Liver (tissue), 9 donors: ENCODE data around the gene MEGF6. TPM values are rescaled to one million over a fixed set of nuclear protein-coding genes. Genes with fewer than 3 reads are reported as not detected.

Source experiments
- DNase-seq: peaks from one replicate; pipeline ENCODE4 v3.0.0-alpha.2; 2017; ENCODE audit warnings: low spot score
- H3K27ac ChIP-seq, 2 donors: one replicate each; pipeline ENCODE4 v1.7.0; 2013; ENCODE audit warnings: inconsistent platforms in 2 of 2, low read length in 2 of 2, control low read depth in 1 of 2, low read depth in 1 of 2, mild to moderate bottlenecking in 1 of 2
- H3K27me3 ChIP-seq, 4 donors: one replicate each; pipeline versions ENCODE4 v1.6.1 to v1.7.0; 2013; ENCODE audit warnings: low read length in 3 of 4, inconsistent platforms in 1 of 4, mild to moderate bottlenecking in 1 of 4, moderate library complexity in 1 of 4; ENCODE audit not compliant: control insufficient read depth in 4 of 4, insufficient read depth in 4 of 4
- H3K36me3 ChIP-seq, 4 donors: one replicate each; pipeline versions ENCODE4 v1.6.1 to v1.7.0; 2013; ENCODE audit warnings: low read length in 3 of 4, mild to moderate bottlenecking in 3 of 4, low read depth in 1 of 4, moderate library complexity in 1 of 4; ENCODE audit not compliant: control insufficient read depth in 4 of 4, insufficient read depth in 3 of 4
- H3K4me1 ChIP-seq, 4 donors: one replicate each; pipeline versions ENCODE4 v1.6.1 to v1.7.0; 2013; ENCODE audit warnings: low read length in 3 of 4, mild to moderate bottlenecking in 3 of 4, moderate library complexity in 1 of 4; ENCODE audit not compliant: control insufficient read depth in 4 of 4, insufficient read depth in 4 of 4
- H3K4me3 ChIP-seq, 3 donors: one replicate each; pipeline versions ENCODE4 v1.6.1 to v1.7.0; 2013; ENCODE audit warnings: low read length in 3 of 3, control low read depth in 1 of 3, low read depth in 1 of 3, mild to moderate bottlenecking in 1 of 3
- H3K9ac ChIP-seq, 2 donors: one replicate each; pipeline ENCODE4 v1.7.0; 2013; ENCODE audit warnings: low read length in 2 of 2, mild to moderate bottlenecking in 2 of 2, moderate library complexity in 2 of 2, control low read depth in 1 of 2, low read depth in 1 of 2
- H3K9me3 ChIP-seq, 4 donors: one replicate each; pipeline versions ENCODE4 v1.6.1 to v1.7.0; 2013; ENCODE audit warnings: low read length in 3 of 4; ENCODE audit not compliant: control insufficient read depth in 4 of 4
- ATF3 ChIP-seq: IDR thresholded peaks from 2 replicates; pipeline ENCODE4 v1.6.1; 2016; ENCODE audit warnings: antibody characterized with exemption
- CTCF ChIP-seq: fragments of 150-350 bp; IDR thresholded peaks from 2 replicates; pipeline ENCODE4 v1.5.1; 2017; ENCODE audit warnings: improper control_type of control experiment, low read depth, low read length; ENCODE audit not compliant: missing input control
- EGR1 ChIP-seq, 2 donors: IDR thresholded peaks; 2 replicates each; pipeline ENCODE4 v1.6.1; 2016 to 2018; ENCODE audit warnings: antibody characterized with exemption in 2 of 2, low read depth in 2 of 2
- FOXA1 ChIP-seq: IDR thresholded peaks from 2 replicates; pipeline ENCODE4 v1.6.1; 2016; ENCODE audit warnings: antibody characterized with exemption
- FOXA2 ChIP-seq: IDR thresholded peaks from 2 replicates; pipeline ENCODE4 v1.6.1; 2016; ENCODE audit warnings: antibody characterized with exemption
- GABPA ChIP-seq, 2 donors: IDR thresholded peaks in 1 of 2; conservative IDR thresholded peaks in 1 of 2; 2 replicates each; pipeline ENCODE4 v1.6.1; 2016; ENCODE audit warnings: antibody characterized with exemption in 2 of 2, mild to moderate bottlenecking in 1 of 2, moderate library complexity in 1 of 2
- HNF4A ChIP-seq, 2 donors: conservative IDR thresholded peaks; 2 replicates each; pipeline ENCODE4 v1.6.1; 2016; ENCODE audit warnings: antibody characterized with exemption in 2 of 2, mild to moderate bottlenecking in 2 of 2
- HNF4G ChIP-seq: IDR thresholded peaks from 2 replicates; pipeline ENCODE4 v1.6.1; 2016; ENCODE audit warnings: antibody characterized with exemption
- JUND ChIP-seq, 2 donors: IDR thresholded peaks; 2 replicates each; pipeline ENCODE4 v1.6.1; 2016; ENCODE audit warnings: antibody characterized with exemption in 2 of 2
- NR2F2 ChIP-seq: IDR thresholded peaks from 2 replicates; pipeline ENCODE4 v1.6.1; 2016; ENCODE audit warnings: antibody characterized with exemption
- RAD21 ChIP-seq, 2 donors: IDR thresholded peaks; 2 replicates each; pipeline ENCODE4 v1.6.1; 2016; ENCODE audit warnings: antibody characterized with exemption in 2 of 2, mild to moderate bottlenecking in 2 of 2
- REST ChIP-seq: IDR thresholded peaks from 2 replicates; pipeline ENCODE4 v1.6.1; 2016; ENCODE audit warnings: antibody characterized with exemption, mild to moderate bottlenecking
- RXRA ChIP-seq, 2 donors: IDR thresholded peaks; 2 replicates each; pipeline ENCODE4 v1.6.1; 2017 to 2018; ENCODE audit warnings: antibody characterized with exemption in 2 of 2, mild to moderate bottlenecking in 1 of 2
- SP1 ChIP-seq: IDR thresholded peaks from 2 replicates; pipeline ENCODE4 v1.6.1; 2018; ENCODE audit warnings: antibody characterized with exemption, mild to moderate bottlenecking
- TAF1 ChIP-seq: conservative IDR thresholded peaks from 2 replicates; pipeline ENCODE4 v1.6.1; 2016; ENCODE audit warnings: antibody characterized with exemption, mild to moderate bottlenecking
- YY1 ChIP-seq: IDR thresholded peaks from 2 replicates; pipeline ENCODE4 v1.6.1; 2016; ENCODE audit warnings: antibody characterized with exemption, mild to moderate bottlenecking
- WGBS: extraction: QIAGEN DNeasy Blood & Tissue Kit; methylation state at CpG from one replicate; pipeline ENCODE4 v1.1.7; 2013; 5-methylcytosine and 5-hydroxymethylcytosine counted together
- polyA plus RNA-seq, 2 donors: library from polyadenylated mRNA; stranded (reverse) in 1 of 2; unstranded in 1 of 2; fragments of 200-250 nt in 1 of 2; fragments of >200 nt in 1 of 2; fragmentation: Nextera tagmentation in 1 of 2; extraction: Ambion mirVana in 1 of 2; gene quantifications; one replicate each; pipeline versions ENCODE4 v1.2.1 to v1.2.3, GENCODE V29; 2013 to 2015
- total RNA-seq, 2 donors: library from RNA; depleted of rRNA; stranded (reverse); fragments of >200 nt; gene quantifications; one replicate each; pipeline ENCODE4 v1.2.3, GENCODE V29; 2014
- TF ChIP-seq, protein P1 (sequence below): IDR thresholded peaks from 2 replicates; pipeline ENCODE4 v1.6.1; 2016; ENCODE audit warnings: antibody characterized with exemption
- TF ChIP-seq, protein P2 (sequence below): IDR thresholded peaks from 2 replicates; pipeline ENCODE4 v1.6.1; 2016; ENCODE audit warnings: antibody characterized with exemption
- donor health status: healthy.
- donor health status: healthy.
- donor health status: healthy.
- donor health status: healthy.
- donor health status: healthy.

Gene MEGF6
- total and polyA plus RNA-seq, 4 donors, result 1.3 to 11.0 (median 4.0) TPM

GRCh38 chr1:3481046-3481445 lies 130.3 kb downstream of the MEGF6 start:
- no peaks in the 10 kb centered on the region for H3K9me3 ChIP-seq
- H3K4me1 ChIP-seq, result peaks cover 0 to 9% (median 6%) of the 10 kb centered on the region in 4 donors
- no peak overlapping the region for H3K4me3 ChIP-seq
- 79% methylated on average over 15 of the region's 15 CpGs for WGBS
- no peaks in the 10 kb centered on the region for H3K36me3 ChIP-seq
- TF ChIP-seq YY1, result no peak
- TF ChIP-seq HNF4G, result no peak
- no peak for TF ChIP-seq EGR1 (IDR thresholded peaks at IDR 0.05; ENCODE audit: low read depth in 2 of 2)
- TF ChIP-seq RAD21 (IDR thresholded peaks at IDR 0.05), result no peak
- TF ChIP-seq, protein P1, sequence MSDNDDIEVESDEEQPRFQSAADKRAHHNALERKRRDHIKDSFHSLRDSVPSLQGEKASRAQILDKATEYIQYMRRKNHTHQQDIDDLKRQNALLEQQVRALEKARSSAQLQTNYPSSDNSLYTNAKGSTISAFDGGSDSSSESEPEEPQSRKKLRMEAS, result no peak
- TF ChIP-seq, protein P2, sequence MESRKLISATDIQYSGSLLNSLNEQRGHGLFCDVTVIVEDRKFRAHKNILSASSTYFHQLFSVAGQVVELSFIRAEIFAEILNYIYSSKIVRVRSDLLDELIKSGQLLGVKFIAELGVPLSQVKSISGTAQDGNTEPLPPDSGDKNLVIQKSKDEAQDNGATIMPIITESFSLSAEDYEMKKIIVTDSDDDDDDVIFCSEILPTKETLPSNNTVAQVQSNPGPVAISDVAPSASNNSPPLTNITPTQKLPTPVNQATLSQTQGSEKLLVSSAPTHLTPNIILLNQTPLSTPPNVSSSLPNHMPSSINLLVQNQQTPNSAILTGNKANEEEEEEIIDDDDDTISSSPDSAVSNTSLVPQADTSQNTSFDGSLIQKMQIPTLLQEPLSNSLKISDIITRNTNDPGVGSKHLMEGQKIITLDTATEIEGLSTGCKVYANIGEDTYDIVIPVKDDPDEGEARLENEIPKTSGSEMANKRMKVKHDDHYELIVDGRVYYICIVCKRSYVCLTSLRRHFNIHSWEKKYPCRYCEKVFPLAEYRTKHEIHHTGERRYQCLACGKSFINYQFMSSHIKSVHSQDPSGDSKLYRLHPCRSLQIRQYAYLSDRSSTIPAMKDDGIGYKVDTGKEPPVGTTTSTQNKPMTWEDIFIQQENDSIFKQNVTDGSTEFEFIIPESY, result no peak
- no peak for TF ChIP-seq SP1
- no peak for TF ChIP-seq HNF4A (conservative IDR thresholded peaks at IDR 0.05)
- TF ChIP-seq JUND (IDR thresholded peaks at IDR 0.05), result no peak
- TF ChIP-seq FOXA2, result no peak
- no peak for TF ChIP-seq TAF1
- no peak for TF ChIP-seq CTCF
- no peak for TF ChIP-seq RXRA (IDR thresholded peaks at IDR 0.05)
- no peak for TF ChIP-seq ATF3
- TF ChIP-seq NR2F2, result no peak
- no peak for TF ChIP-seq REST
- TF ChIP-seq GABPA (IDR thresholded peaks at IDR 0.05 in 1 of 2, conservative IDR thresholded peaks at IDR 0.05 in 1 of 2), result no peak
- TF ChIP-seq FOXA1, result no peak
- no peak overlapping the region for H3K9ac ChIP-seq
- no peaks in the 10 kb centered on the region for H3K27me3 ChIP-seq
- DNase-seq, result no peak
- H3K27ac ChIP-seq, result no peak overlapping the region
